ENCODE data around the gene HOXB6.

HOXB6 gene

DNA sequence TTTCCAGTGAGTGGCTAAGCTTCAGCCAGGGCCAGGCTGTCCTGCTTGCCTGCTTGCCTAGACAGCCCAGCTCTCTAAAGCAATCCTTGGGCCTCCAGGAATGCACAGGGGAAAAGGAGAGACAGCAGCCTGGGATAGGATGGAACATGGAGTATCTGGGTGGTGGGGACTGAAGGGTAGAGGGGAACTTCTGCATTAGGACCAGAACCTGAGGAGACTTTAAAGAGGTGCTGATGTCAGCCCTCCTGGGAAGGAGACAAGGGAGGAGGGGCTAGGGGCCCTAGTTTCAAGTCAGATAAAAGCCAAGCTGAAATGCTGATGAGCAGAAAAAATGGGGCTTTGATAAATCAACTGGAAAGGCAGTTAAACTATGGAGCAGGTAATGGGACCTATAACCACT lies 4.2 kb upstream of the HOXB6 start:
- DNase-seq, result no peak

- DNase-seq, result no peak
These were observed 3.7 kb upstream of the HOXB6 start for GRCh38 chr17:48608494-48608834.

GRCh38 chr17:48606892-48607614 lies 2.3 kb upstream of the HOXB6 start:
- DNase-seq, result no peak

DNA sequence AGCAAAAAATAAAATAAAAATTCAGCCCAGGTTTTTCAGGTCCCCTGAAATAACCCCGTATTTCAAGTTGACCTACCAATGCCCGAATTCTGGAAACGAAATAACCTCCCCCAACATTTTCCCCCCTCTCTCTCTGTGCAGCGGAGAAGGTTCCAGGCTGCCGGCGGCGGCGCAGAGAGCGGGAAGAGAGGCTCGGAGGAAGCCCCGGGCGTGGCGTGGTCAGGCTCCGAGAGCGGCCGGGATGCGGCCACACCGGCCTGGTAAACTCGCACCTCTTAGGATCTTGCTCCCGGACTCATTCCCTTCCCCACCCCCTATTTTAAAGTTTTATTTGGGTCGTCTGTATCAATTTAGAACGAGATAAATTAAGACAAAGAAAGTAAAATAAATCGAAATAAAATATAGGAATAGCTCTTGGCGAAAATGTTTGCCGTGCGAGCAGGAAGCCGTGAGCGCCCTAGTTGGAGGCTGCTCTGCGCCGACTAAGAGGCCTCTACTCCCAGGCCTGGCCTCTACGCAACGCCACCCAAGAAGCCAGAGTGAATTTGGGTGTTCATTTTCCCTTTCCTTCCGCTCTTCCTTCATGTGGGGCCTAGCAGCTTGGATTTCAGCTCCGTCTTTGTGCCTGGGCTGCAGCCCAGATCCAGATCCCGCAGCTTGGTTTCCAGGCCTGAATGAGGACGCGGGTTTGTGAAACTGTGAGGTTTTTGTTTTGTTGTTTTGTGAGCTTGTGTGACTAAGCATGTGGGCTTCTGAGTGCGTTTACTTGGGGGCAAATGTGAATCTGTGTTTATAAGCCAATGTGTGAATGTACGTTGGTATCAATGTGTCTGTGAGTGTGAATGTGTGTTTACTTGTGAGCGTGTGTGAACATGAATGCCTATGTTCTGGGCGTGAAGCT lies 1.5 kb upstream of the HOXB6 start:
- DNase-seq, result no peak

DNA sequence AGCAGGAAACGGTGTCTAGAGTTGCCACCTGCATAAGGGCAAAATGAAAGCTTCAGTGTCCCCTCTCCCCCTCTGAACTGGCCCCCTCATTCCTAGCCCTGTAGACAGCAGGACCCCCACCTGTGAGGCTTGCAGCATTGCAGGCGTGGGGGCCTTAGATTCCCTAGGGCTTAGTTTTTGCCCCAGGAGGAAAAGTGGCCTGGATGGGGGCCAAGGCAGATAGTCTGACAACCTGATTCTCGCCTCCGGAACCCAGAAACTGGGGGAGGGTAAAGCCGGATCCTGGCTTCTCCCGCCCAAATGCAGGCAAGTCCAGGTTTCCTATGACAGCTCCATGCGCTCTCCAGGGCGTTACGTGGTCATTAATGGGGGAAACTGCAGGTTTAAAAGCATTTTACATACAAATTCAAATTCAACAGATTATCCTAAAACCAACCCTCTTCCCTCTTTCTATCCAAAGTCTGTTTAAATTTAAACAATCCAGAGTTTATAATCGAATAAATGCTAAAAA lies 678 bp upstream of the HOXB6 start:
- DNase-seq, result no peak

DNA sequence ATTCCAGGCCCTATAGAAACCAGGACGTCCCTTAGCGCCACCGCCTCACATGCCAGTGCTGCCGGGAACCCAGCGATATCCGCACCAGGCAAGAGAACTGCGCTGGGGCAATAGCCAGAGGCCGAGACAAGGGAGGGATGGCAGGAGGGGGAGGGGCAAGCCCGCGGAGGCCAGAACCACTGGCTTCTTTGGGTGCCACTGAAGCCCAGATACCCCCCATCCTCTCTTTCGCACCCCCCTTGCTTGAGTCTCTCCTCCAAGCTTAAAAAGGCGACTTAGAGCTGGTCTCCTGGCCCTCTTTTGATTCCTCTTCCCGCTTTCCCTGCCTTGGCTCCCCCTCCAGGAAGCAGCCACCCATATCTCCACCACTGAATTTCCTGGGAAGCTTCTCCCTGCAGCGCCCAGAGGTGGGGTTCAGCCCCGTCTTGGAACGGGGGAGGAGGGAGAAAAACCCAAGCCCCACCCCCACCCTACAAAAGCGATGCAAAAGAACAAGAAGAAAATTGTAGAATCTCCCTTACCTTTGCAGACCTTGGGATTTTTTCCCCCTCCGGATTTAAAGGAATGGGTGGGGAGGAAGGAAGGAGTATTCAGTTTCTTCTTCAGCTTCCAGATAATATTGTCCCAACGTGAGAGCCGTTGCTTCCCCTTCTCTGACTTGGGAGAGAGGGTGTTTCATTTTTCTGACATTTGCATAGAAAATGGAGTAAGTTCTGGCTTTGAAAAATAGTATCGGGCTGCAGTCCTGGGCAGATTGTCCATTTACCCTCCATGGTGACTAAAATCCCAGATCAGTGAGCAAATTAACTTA lies 622 bp downstream of the HOXB6 start:
- no peak for DNase-seq

DNA sequence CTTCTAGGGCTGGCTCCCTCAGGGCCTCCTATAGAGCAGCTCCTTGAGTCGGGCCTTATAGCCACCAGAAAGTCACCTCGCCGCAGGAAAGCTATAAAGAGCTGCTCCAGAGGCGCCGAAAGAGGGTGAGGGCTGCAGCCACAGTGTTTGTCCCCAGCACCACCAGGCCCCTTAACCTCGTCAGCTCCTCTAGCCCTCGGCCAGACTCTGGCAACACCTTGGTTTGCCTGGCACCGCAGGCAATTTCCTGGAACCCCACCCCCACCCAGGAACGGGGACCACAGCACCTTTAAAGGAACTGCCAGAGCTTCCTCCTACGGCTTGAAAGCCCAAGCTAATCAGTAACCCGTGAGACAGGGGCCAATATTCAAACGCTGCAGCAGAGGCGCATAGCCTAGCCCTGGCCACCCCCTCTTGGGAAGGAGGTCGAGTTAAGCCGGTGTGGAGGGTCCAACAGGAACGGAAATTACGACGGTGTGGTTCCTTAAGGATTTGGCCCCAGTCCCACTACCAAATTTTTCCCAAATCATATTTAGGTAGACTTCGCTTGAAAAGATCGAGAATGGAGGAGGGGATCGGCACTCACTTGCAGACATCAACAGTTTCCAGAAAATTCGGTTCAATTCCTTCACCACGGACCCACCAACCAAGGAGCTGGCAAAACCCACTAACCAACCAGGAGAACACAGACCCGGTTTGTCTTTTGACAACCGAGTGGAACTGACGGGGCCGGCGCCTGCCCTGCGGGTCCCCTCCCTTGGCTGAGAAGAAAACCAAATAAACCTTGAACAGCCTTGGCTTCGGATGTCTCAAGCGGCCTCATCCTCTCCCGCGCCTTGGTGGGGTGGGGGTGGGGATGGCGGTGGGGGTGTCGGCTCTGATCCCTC lies 3.0 kb downstream of the HOXB6 start:
- no peak for DNase-seq

GRCh38 chr17:48601207-48601538 lies 3.6 kb downstream of the HOXB6 start:
- DNase-seq, result no peak

DNA sequence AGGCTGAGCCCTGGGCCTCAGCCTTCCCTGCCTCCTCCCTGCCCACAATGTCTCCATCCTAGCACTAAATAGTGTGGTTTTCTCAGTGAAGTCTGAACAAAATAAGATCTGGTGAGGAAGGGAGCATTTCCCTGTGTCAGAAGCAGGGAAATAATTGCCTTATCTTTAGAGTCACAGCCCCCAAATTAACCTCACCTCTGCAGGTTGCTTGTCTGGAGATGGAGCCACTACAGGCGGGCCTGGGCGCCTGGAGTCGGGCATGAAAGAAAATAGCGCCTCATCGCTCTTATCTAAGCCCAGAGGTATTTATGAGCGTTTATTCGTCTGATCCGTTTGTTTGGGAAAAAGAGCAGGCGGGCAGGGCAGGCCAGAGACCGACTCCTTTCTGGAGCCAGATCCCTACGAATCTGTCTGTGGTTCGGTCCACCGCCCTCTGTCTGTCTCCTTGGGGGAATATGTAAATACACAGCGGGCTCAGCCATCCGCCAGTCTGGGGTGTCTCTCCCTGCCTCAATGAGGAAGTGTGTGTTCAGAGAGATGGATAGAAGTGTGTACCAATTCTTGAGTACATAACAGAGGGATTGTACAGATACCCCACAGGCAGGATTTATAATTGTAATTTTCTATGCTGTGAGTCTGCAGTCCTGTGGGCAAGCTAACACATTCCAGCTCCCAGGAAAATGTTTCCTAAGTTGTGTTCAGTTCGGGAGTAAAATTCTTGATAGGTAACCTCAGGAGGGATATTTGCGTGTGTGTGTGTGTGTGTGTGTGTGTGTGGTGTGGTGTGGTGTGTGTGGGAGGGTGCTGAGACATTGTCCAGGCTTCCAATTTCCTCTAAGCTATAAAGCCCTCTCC lies 4.3 kb downstream of the HOXB6 start:
- no peak for DNase-seq

- DNase-seq, result no peak
These were observed 5.4 kb downstream of the HOXB6 start for GRCh38 chr17:48599354-48599753.

DNA sequence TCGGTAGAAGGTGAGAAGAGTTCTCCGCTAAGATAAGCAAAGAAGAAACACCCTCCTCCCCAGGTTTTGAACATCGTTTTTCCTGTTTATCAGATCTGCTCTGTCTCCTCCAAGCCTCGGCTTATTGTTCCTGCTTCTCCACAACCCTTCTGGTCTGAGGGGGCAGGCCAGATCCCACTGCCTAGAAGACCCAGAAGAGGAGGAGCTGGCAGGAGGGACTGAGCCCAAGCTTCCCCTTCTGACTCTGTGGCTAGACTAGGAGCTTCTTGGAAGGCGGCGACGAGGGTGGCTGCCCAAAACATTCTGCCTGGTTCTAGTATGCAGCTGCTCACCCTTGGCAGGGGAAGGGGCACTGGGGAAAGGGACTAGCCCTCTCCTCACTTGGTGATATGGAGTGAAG lies 6.0 kb downstream of the HOXB6 start:
- no peak for DNase-seq

- DNase-seq, result peak; percentile 77
These were observed 6.8 kb downstream of the HOXB6 start for GRCh38 chr17:48597778-48598631.

DNA sequence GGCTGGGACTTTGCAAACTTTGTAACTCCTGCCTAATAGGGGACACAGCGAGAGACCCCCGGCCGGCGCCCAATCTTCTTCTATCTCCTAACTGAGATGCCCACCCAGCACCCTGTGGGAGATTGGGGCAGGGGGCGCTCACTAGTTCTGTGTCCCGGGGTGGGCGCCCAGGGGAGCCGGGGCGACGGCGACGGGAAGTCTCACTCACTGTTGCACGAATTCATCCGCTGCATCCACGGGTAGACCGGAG lies 7.3 kb downstream of the HOXB6 start:
- no peak for DNase-seq

- no peak for DNase-seq
These were observed 7.9 kb downstream of the HOXB6 start for GRCh38 chr17:48596735-48597527.

DNA sequence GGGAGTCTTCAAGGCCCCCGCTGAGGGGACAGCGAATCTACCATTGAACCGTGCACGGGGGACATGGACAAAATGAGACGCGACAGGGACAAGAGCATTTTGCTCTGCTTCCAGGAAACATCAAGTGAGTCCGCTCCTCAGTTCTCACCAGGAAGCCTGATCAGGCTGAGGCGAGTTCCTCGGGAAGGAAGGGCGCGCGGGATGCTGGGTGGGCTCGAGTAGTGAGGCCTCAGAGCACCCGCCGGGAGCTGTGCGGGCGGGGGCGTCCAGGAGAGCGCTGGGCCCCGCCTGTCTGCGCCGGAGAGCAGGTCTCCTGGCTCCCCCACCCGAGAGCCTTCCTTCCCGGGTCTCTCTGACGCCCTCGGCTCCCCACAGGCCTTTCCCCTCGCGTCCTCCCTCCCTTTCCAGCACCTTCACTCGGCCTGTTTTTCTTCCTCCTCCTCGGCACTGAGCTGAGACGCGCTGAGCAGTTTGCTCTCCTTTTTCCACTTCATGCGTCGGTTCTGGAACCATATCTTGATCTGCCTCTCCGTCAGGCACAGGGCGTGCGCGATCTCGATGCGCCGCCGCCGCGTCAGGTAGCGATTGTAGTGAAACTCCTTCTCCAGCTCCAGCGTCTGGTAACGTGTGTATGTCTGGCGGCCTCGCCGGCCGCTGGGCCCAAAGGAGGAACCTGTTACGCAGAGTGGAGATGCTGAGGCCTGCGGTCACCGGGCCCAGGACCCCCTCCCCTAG lies 8.6 kb downstream of the HOXB6 start:
- peak; percentile 79 for DNase-seq

DNA sequence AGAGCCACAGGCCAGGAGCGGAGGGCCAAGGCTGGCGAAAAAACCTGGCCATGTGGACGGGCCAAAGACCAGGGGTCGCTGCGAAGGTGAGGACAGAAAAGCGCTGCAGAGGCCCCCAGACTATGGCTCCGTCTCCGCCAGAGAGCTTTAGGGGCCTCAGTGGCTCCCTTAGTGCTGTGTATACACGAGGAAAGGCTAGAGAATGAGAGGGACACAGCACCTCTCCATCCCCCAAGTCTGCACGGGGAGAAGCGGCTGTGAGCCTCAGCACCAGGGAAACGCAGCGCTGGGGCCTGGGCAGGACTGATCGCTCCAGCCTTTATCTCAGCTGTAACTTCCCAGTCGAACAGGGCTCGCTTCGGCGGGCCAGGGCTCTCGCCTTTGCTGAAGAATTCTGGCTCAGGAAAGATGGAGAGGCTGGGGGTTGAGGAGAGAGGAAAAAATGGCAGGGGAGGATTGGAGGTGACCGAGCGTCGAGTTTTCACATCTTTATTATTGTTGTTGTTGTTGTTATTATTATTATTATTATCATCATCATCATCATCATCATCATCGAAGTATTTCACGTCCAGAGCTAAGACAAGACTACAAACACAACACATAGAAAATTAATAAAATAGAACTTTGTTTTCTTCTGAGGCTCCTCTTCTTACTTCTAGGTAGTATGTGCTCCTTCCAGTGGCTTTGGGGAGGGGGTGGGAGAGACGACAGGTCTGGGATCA lies 9.3 kb downstream of the HOXB6 start:
- peak; percentile 54 for DNase-seq

DNA sequence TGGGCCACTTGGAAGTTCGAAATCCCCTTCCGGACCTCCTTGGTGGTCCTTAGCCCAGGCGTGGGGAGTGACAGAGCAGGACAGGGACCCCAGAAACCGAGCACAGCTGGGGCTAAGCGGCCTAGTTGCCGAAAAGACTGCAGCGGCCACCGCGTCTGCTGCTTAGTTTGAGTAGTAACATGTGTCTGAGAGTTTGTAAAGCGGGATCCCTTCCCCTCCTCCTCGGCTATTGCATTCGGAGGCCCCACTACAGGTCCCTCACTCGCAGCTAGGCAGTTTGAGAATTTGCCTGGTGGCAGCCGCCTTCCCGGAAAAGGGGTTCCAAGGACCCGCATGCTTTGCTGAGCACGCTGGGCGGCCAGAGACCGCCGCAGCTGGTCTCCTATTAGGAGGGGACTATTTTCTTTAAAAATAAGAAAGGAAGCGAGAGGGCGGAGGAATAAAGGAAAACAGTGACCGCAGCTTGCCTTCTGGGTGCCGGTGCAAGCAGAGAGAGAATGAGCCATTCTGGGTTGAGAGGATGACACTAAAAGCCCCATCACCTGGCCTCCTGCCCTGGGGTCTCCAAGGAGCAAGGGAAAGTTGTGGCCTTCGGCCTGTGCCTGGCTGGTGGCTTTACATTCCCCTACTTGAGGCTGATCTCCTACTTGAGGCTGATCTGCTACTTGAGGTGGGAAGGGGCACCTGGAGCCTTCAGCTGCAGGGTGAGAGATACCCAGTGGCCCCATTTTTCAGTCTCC lies 10.1 kb downstream of the HOXB6 start:
- DNase-seq, result peak; percentile 56

All from activated CD8-positive, alpha-beta memory T cell treated with anti-CD3 and anti-CD28 coated beads for 24 hours (primary cell).